PC-3 (cell line): ENCODE results near the gene EN2.

Experiments used
- EZH2 ChIP-seq: fragments of 300-600 bp; sonication (generic); IDR thresholded peaks from one replicate; pipeline ENCODE4 v1.6.1; 2017; ENCODE audit warnings: antibody characterized with exemption, mild to moderate bottlenecking, low read length; ENCODE audit not compliant: unreplicated experiment
- TF ChIP-seq, protein P1 (sequence below): fragments of 300-600 bp; sonication (generic); conservative IDR thresholded peaks from 2 replicates; pipeline ENCODE4 v1.5.1; 2017; ENCODE audit warnings: antibody characterized with exemption, low read depth, mild to moderate bottlenecking, low read length

DNA sequence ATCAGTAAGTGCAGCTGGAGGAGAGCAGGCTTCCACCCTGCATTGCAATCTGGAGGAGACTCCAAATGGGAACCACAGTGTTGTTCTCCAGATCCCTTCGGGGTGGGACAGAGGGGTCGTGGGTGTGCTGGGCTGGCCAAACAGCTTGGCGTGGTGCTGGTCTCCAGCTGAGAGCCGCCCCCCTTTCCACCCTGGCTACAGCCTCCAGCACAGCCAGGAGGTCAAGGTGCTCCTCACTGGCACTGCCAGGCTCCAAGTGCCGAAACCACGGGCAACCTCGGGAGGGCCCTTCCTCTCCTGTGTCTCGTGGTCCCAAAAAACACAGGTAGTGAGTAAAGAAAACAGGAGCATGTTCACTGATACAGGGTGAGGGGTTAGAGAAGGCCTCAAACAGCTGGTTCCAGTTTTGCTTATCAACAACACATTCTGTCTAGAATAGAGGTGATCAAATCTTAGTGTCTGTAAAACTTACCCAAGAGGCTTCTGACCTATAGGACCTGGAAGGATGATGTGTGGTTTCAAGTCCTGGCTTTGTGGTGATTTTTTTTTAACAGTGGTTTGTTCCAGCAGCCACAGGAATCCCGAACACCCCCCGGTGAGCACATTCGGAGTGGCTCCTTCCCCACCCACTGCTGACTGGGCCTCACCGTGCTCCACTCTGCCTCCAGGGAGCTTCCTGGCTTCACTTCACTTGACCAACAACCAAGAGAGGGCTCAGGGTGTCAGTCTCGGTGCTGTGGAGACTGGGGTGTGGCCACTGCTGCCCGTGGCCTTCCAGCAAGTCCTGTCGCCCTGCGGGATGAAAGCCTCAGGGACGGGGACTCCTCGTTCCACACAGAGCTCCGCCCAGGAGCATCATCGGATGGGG lies 31.2 kb upstream of the EN2 start:
- TF ChIP-seq, protein P1, sequence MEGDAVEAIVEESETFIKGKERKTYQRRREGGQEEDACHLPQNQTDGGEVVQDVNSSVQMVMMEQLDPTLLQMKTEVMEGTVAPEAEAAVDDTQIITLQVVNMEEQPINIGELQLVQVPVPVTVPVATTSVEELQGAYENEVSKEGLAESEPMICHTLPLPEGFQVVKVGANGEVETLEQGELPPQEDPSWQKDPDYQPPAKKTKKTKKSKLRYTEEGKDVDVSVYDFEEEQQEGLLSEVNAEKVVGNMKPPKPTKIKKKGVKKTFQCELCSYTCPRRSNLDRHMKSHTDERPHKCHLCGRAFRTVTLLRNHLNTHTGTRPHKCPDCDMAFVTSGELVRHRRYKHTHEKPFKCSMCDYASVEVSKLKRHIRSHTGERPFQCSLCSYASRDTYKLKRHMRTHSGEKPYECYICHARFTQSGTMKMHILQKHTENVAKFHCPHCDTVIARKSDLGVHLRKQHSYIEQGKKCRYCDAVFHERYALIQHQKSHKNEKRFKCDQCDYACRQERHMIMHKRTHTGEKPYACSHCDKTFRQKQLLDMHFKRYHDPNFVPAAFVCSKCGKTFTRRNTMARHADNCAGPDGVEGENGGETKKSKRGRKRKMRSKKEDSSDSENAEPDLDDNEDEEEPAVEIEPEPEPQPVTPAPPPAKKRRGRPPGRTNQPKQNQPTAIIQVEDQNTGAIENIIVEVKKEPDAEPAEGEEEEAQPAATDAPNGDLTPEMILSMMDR, result no peak
- TF ChIP-seq EZH2, result no peak
